CD4-positive, alpha-beta memory T cell (primary cell): ENCODE results near the gene C9orf78. TPM values are rescaled to one million over a fixed set of nuclear protein-coding genes. Genes with fewer than 3 reads are reported as not detected.

Experiments
- CTCF ChIA-PET: fragments of 350-600 bp; sonication (Branson Sonifier 250); formaldehyde crosslinking; loops from one replicate; lab custom pipeline; 2021; ENCODE audit warnings: inconsistent platforms; ENCODE audit not compliant: partially characterized antibody; lab: Charles Lee
- POLR2A ChIA-PET: fragments of 350-600 bp; sonication (Branson Sonifier 250); formaldehyde crosslinking; loops from one replicate; lab custom pipeline; 2021; ENCODE audit not compliant: partially characterized antibody; lab: Charles Lee
- DNase-seq, 5 donors: peaks; one replicate each; pipeline versions ENCODE4 v3.0.0 to v3.0.0-alpha.2; 2020 to 2022; ENCODE audit warnings: mixed read lengths in 1 of 5
- H3K27ac ChIP-seq: one replicate; pipeline ENCODE4 v1.7.0; 2013; ENCODE audit warnings: low read depth, low read length
- H3K27me3 ChIP-seq: 2 replicates; pipeline ENCODE4 v1.7.0; 2013; ENCODE audit warnings: mild to moderate bottlenecking, low read length, moderate library complexity; ENCODE audit not compliant: insufficient read depth
- H3K36me3 ChIP-seq: 2 replicates; pipeline ENCODE4 v1.7.0; 2013; ENCODE audit warnings: mild to moderate bottlenecking, low read length, moderate library complexity; ENCODE audit not compliant: insufficient read depth
- H3K4me1 ChIP-seq: 2 replicates; pipeline ENCODE4 v1.7.0; 2013; ENCODE audit warnings: mild to moderate bottlenecking, low read length, moderate library complexity; ENCODE audit not compliant: insufficient read depth
- H3K4me3 ChIP-seq, 2 donors: one replicate each; pipeline ENCODE4 v1.7.0; 2013; ENCODE audit warnings: low read length in 2 of 2, mild to moderate bottlenecking in 1 of 2
- H3K9me3 ChIP-seq, 2 donors: one replicate each; pipeline ENCODE4 v1.7.0; 2013; ENCODE audit warnings: low read length in 2 of 2, control low read depth in 1 of 2; ENCODE audit not compliant: control insufficient read depth in 1 of 2
- H3K27ac Mint-ChIP-seq, 7 donors: one replicate each; pipeline ENCODE4 v1.8.0; 2020 to 2021; ENCODE audit warnings: mixed read lengths in 7 of 7, mild to moderate bottlenecking in 6 of 7, inconsistent platforms in 3 of 7, moderate library complexity in 3 of 7
- H3K27me3 Mint-ChIP-seq, 2 donors: one replicate each; pipeline ENCODE4 v1.8.0; 2020 to 2021; ENCODE audit warnings: mixed read lengths in 2 of 2
- H3K36me3 Mint-ChIP-seq, 2 donors: one replicate each; pipeline ENCODE4 v1.8.0; 2020 to 2021; ENCODE audit warnings: mixed read lengths in 2 of 2, inconsistent platforms in 1 of 2, mild to moderate bottlenecking in 1 of 2
- H3K4me1 Mint-ChIP-seq, 4 donors: one replicate each; pipeline ENCODE4 v1.8.0; 2020 to 2021; ENCODE audit warnings: mixed read lengths in 4 of 4, mild to moderate bottlenecking in 1 of 4
- H3K4me3 Mint-ChIP-seq, 8 donors: one replicate each; pipeline ENCODE4 v1.8.0; 2020 to 2021; ENCODE audit warnings: mixed read lengths in 8 of 8, mild to moderate bottlenecking in 7 of 8, moderate library complexity in 6 of 8, inconsistent platforms in 3 of 8
- H3K9me3 Mint-ChIP-seq, 8 donors: one replicate each; pipeline ENCODE4 v1.8.0; 2020 to 2021; ENCODE audit warnings: mixed read lengths in 8 of 8, mild to moderate bottlenecking in 5 of 8, inconsistent platforms in 3 of 8, moderate library complexity in 1 of 8
- intact Hi-C: fragments of 100-400 bp; cut with micrococcal nuclease; formaldehyde crosslinking; loops from one replicate; pipeline ENCODE4 v1.15.1; 2023
- polyA plus RNA-seq, 2 donors: library from polyadenylated mRNA; unstranded; fragments of 300-500 nt; fragmentation: Illumina TruSeq; gene quantifications; one replicate each; pipeline ENCODE4 v1.2.3, GENCODE V29; 2021
- total RNA-seq, 2 experiments: library from RNA; stranded (reverse); gene quantifications; one replicate each; pipeline ENCODE4 v1.2.3, GENCODE V29; 2021

The C9orf78 gene
- total and polyA plus RNA-seq, 4 experiments from 2014 or later = 95.5 to 206 (median 150) TPM

- Histone ChIP-seq H3K9me3 (no peaks in the 10 kb centered on the region), H3K36me3 (no peaks in the 10 kb centered on the region), H3K4me3 (peak overlapping the region in 1 of 2 donors; percentile 8), H3K4me1 (peaks cover 99% of the 10 kb centered on the region), H3K27me3 (no peaks in the 10 kb centered on the region), H3K27ac (peak overlapping the region; percentile 90)
- H3K27me3 Mint-ChIP-seq = no peaks in the 10 kb centered on the region
- ChIA-PET POLR2A (interaction anchor here (0.6 to 16.5 kb wide), 11 partner anchors 11 to 186 kb away, joined by 3 to 423 read pairs (median 4); partner anchors contain the start of genes C9orf78, GPR107 and USP20), CTCF (interaction anchor here (1.1 to 5.5 kb wide), 3 partner anchors 11 to 19 kb away, joined by 3 to 34 read pairs (median 3); no protein-coding TSS in a partner anchor)
- H3K9me3 Mint-ChIP-seq = no peaks in the 10 kb centered on the region
- peak overlapping the region; percentile 74 to 98 (median 92) for H3K27ac Mint-ChIP-seq
- intact Hi-C loops = no loop called here
- no peak for DNase-seq
- H3K4me1 Mint-ChIP-seq = peaks cover 51 to 98% (median 80%) of the 10 kb centered on the region in 4 donors
- peak overlapping the region in 6 of 8 donors; percentile 27 to 76 (median 64) for H3K4me3 Mint-ChIP-seq
- peaks cover 35 to 41% of the 10 kb centered on the region in 2 donors for H3K36me3 Mint-ChIP-seq
Observed at GRCh38 chr9:129867136-129868022, 32.3 kb upstream of the C9orf78 start.

GRCh38 chr9:129866394-129867135 lies 31.5 kb upstream of the C9orf78 start:
- CTCF ChIA-PET = interaction anchor here (5.5 kb wide), 1 partner anchor 19 kb away, joined by 34 read pairs; no protein-coding TSS in a partner anchor
- intact Hi-C loops = no loop called here
- no peaks in the 10 kb centered on the region for H3K9me3 ChIP-seq

GRCh38 chr9:129865668-129866320 lies 30.7 kb upstream of the C9orf78 start:
- CTCF ChIA-PET = interaction anchor here (1.0 to 5.5 kb wide), 2 partner anchors 19 to 29 kb away, joined by 3 to 34 read pairs; no protein-coding TSS in a partner anchor
- Histone ChIP-seq H3K36me3 (peaks cover 12% of the 10 kb centered on the region), H3K9me3 (no peaks in the 10 kb centered on the region), H3K27me3 (no peaks in the 10 kb centered on the region), H3K4me3 (no peak overlapping the region), H3K27ac (peak overlapping the region; percentile 90), H3K4me1 (peaks cover 99% of the 10 kb centered on the region)
- Mint-ChIP-seq H3K27me3 (no peaks in the 10 kb centered on the region), H3K4me1 (peaks cover 49 to 98% (median 79%) of the 10 kb centered on the region in 4 donors), H3K36me3 (peaks cover 32 to 48% of the 10 kb centered on the region in 2 donors), H3K4me3 (peak overlapping the region in 7 of 8 donors; percentile 11 to 76 (median 71)), H3K27ac (peak overlapping the region; percentile 74 to 98 (median 92)), H3K9me3 (no peaks in the 10 kb centered on the region)
- POLR2A ChIA-PET = interaction anchor here (0.6 to 16.5 kb wide), 9 partner anchors 10 to 79 kb away, joined by 3 to 423 read pairs (median 4); partner anchors contain the start of genes C9orf78, TOR1A and USP20
- no peak for DNase-seq
- intact Hi-C loops = no loop called here

More at GRCh38 chr9:129866394-129867135, 31.5 kb upstream of the C9orf78 start:
- Mint-ChIP-seq H3K9me3 (no peaks in the 10 kb centered on the region), H3K27ac (peak overlapping the region; percentile 74 to 98 (median 92)), H3K36me3 (peaks cover 36 to 44% of the 10 kb centered on the region in 2 donors), H3K27me3 (no peaks in the 10 kb centered on the region), H3K4me1 (peaks cover 51 to 98% (median 80%) of the 10 kb centered on the region in 4 donors), H3K4me3 (peak overlapping the region; percentile 11 to 76 (median 70))
- Histone ChIP-seq H3K27ac (peak overlapping the region; percentile 90), H3K4me3 (peak overlapping the region in 1 of 2 donors; percentile 30), H3K4me1 (peaks cover 99% of the 10 kb centered on the region), H3K27me3 (no peaks in the 10 kb centered on the region), H3K36me3 (peaks cover 5% of the 10 kb centered on the region)
- POLR2A ChIA-PET = interaction anchor here (0.6 to 16.5 kb wide), 8 partner anchors 10 to 78 kb away, joined by 3 to 423 read pairs (median 4); partner anchors contain the start of genes C9orf78, TOR1A and USP20
- peak; percentile 70 to 80 (median 71) for DNase-seq

DNA sequence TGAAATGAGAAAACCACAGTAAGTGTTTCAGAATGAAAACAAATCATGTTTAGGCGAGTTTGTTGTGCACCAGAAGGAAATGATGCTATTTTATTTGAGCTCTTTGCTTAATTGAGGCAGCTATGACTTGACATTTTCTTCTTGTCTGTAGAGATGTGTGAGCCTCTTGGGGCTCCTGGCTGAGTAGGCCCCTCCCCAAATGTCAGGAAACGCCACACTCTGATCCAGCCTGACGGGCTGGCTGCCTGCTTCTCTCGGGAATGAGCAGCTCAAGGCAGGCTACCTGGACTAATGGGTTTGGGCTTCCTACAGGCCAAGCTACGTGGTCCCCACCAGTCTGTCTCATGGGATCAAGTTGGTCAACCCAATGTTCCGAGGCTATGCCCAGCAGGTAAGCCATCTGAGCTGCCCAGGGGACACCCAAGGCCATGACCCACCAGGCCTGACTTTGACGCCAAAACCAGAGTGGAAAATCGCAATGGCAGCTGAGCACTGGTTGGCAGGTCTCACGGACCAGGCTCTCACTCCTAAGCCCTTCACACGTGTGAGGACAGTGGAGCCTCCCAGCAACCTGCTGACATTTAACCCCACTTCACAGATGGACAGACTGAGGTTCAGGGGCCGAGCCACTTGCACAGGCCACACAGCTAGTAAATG lies 30.0 kb upstream of the C9orf78 start:
- H3K9me3 Mint-ChIP-seq = no peaks in the 10 kb centered on the region
- H3K4me3 Mint-ChIP-seq = peak overlapping the region in 6 of 8 donors; percentile 17 to 76 (median 38)
- H3K27me3 Mint-ChIP-seq = no peaks in the 10 kb centered on the region
- H3K36me3 Mint-ChIP-seq = peaks cover 29 to 49% of the 10 kb centered on the region in 2 donors
- Histone ChIP-seq H3K9me3 (no peaks in the 10 kb centered on the region), H3K27me3 (no peaks in the 10 kb centered on the region), H3K36me3 (peaks cover 16% of the 10 kb centered on the region), H3K4me1 (peaks cover 97% of the 10 kb centered on the region), H3K4me3 (peak overlapping the region in 1 of 2 donors; percentile 18), H3K27ac (peak overlapping the region; percentile 42)
- H3K4me1 Mint-ChIP-seq = peaks cover 46 to 96% (median 76%) of the 10 kb centered on the region in 4 donors
- no peak for DNase-seq
- intact Hi-C loops = no loop called here
- POLR2A ChIA-PET = interaction anchor here (1.3 to 16.5 kb wide), 5 partner anchors 14 to 41 kb away, joined by 4 to 423 read pairs (median 4); partner anchors contain the start of genes C9orf78, TOR1A and USP20
- peak overlapping the region; percentile 43 to 98 (median 85) for H3K27ac Mint-ChIP-seq
- CTCF ChIA-PET = interaction anchor here (1.0 to 2.4 kb wide), 3 partner anchors 20 to 217 kb away, joined by 3 to 8 read pairs (median 3); no protein-coding TSS in a partner anchor

DNA sequence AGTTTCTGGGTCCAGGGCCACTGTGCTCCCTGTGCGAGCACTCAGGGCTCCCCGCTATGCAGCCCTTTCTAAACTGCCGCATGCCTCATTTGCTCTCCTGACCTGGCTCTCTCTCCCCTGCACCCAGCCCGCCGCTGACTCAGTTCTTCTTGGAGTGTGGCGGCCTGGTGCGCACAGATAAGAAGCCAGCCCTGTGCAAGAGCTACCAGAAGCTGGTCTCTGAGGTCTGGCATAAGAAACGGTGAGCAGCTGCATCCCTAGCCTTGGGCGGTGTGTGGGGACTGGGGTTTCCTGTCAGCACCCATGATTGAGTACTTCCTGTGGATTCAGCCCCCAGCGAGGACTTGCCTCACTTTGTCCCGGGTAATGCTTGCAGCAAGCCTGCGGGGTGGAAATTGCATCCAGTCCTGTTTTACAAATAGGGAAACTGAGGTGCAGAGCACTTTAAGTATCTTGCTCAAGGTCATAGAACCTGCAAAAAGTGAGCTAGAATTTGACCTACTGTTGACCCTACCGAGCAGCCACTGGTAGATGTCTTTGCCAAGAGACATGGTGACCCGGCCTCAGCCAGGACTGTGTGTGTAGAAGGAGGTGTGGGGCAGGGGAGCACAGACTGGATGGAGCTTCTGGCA lies 28.1 kb upstream of the C9orf78 start:
- Mint-ChIP-seq H3K4me1 (peaks cover 42 to 79% (median 64%) of the 10 kb centered on the region in 4 donors), H3K9me3 (no peaks in the 10 kb centered on the region), H3K4me3 (peak overlapping the region; percentile 34 to 88 (median 77)), H3K36me3 (peaks cover 34 to 48% of the 10 kb centered on the region in 2 donors), H3K27me3 (no peaks in the 10 kb centered on the region), H3K27ac (peak overlapping the region; percentile 85 to 98 (median 93))
- DNase-seq = peak; percentile 57 to 87 (median 73)
- CTCF ChIA-PET = interaction anchor here (2.4 kb wide), 1 partner anchor 22 kb away, joined by 8 read pairs; no protein-coding TSS in a partner anchor
- Histone ChIP-seq H3K27me3 (no peaks in the 10 kb centered on the region), H3K4me1 (peaks cover 83% of the 10 kb centered on the region), H3K9me3 (no peaks in the 10 kb centered on the region), H3K36me3 (peaks cover 24% of the 10 kb centered on the region), H3K27ac (peak overlapping the region; percentile 43), H3K4me3 (peak overlapping the region in 1 of 2 donors; percentile 29)
- intact Hi-C loops = no loop called here
- POLR2A ChIA-PET = interaction anchor here (0.8 to 16.5 kb wide), 13 partner anchors 9 to 182 kb away, joined by 3 to 423 read pairs (median 3); partner anchors contain the start of genes C9orf78 and USP20
